Measurements from ENCODE around the gene NFATC2. TPM values are rescaled to one million over a fixed set of nuclear protein-coding genes. Genes with fewer than 3 reads are reported as not detected.

The NFATC2 gene
- total and polyA plus RNA-seq, 2 of the 4 experiments (the other 2 are of a cell fraction) = 0.18 to 0.38 TPM

GRCh38 chr20:51341581-51341980 is 200.9 kb downstream of the NFATC2 start:
- Histone ChIP-seq H3K9me1 (ENCODE audit: insufficient read depth, low read length) (peaks cover 30% of the 10 kb centered on the region), H3K79me1 (ENCODE audit: low read depth in 1 of 2, low read length in 2 of 2) (peaks cover 0 to 10% of the 10 kb centered on the region in 2 experiments; a peak in 2 of 4 replicates), H3K4me2 (ENCODE audit: low read depth, low read length) (no peak overlapping the region), H3K9ac (ENCODE audit: low read depth, low read length) (no peak overlapping the region), H4K5ac (ENCODE audit: low read depth, low read length) (peak overlapping the region; percentile 26), H2AK9ac (replicated peaks; ENCODE audit: low read depth, low read length, poor library complexity) (no peak overlapping the region), H3K27ac (ENCODE audit: insufficient read depth, low read length) (peak overlapping the region; percentile 36; the same call in 1 of the 2 replicates), H4K20me1 (ENCODE audit: insufficient read depth, low read length) (no peaks in the 10 kb centered on the region), H3K9me3 (ENCODE audit: control insufficient read depth, insufficient read depth, low read length) (no peaks in the 10 kb centered on the region), H3K56ac (ENCODE audit: extremely low read depth, insufficient read depth, low read length) (no peak overlapping the region), H3K4me1 (ENCODE audit: control insufficient read depth, insufficient read depth, low read length) (peaks cover 27% of the 10 kb centered on the region), H3K27me3 (ENCODE audit: control insufficient read depth, insufficient read depth, low read length) (no peaks in the 10 kb centered on the region), H3K23ac (ENCODE audit: low read depth, low read length) (peak overlapping the region; percentile 63; the same call in 1 of the 2 replicates), H2BK20ac (ENCODE audit: low read depth, low read length) (peak overlapping the region; percentile 76), H2AK5ac (ENCODE audit: low read depth, low read length) (peak overlapping the region; percentile 88), H3K4ac (ENCODE audit: low read depth, low read length) (peak overlapping the region; percentile 84), H2BK120ac (ENCODE audit: low read depth, low read length) (peak overlapping the region; percentile 66), H4K91ac (ENCODE audit: insufficient read depth, low read depth, low read length) (peak overlapping the region; percentile 45), H2AFZ (replicated peaks; ENCODE audit: low read length, poor library complexity) (no peak overlapping the region), H3K14ac (replicated peaks; ENCODE audit: low read depth, low read length) (peak overlapping the region; percentile 84), H3K18ac (ENCODE audit: low read depth, low read length) (peak overlapping the region; percentile 54; the same call in 1 of the 2 replicates), H3K4me3 (ENCODE audit: insufficient read depth, low read depth, low read length) (no peak overlapping the region), H4K8ac (ENCODE audit: low read depth in 2 of 2, low read length in 2 of 2) (peak overlapping the region; percentile 44 to 56; a peak in 2 of 4 replicates), H2BK15ac (ENCODE audit: low read depth, low read length) (peak overlapping the region; percentile 95; the same call in 2 of the 3 replicates), H3K36me3 (ENCODE audit: control insufficient read depth, insufficient read depth, low read length) (no peaks in the 10 kb centered on the region), H2BK5ac (ENCODE audit: low read depth, low read length, poor library complexity, severe bottlenecking) (peak overlapping the region; percentile 56)
- DNase-seq (peak; percentile 72), ATAC-seq (ENCODE audit: low read depth) (no peak)
- CTCF ChIA-PET = interaction anchor here (2.4 kb wide), 1 partner anchor 354 kb away, joined by 7 read pairs; no protein-coding TSS in a partner anchor
- dilution Hi-C loops (cut with HindIII; ENCODE audit: low sequenced_read_pairs, unreplicated experiment) = no loop called here
- TF ChIP-seq FOS (IDR thresholded peaks at IDR 0.05; ENCODE audit: low read depth, low read length) = no peak
- TF ChIP-seq CEBPB (IDR thresholded peaks at IDR 0.05; ENCODE audit: low read depth, low read length) = peak; percentile 66
- peak; percentile 43; the same call in 1 of the 2 replicates for TF ChIP-seq MAZ (IDR thresholded peaks at IDR 0.05; ENCODE audit: borderline replicate concordance, low read depth, low read length)
- no CpG with 5 or more reads among the region's 3 CpGs for WGBS, 2 experiments (ENCODE audit: extremely low coverage in 2 of 2, insufficient read length in 1 of 2)
- in situ Hi-C loops (cut with MboI; ENCODE audit: low sequenced_read_pairs) = no loop called here
- POLR2A ChIA-PET (ENCODE audit: unreplicated experiment) = no interaction called here
- no TSS peak for BruUV-seq (replicated peaks)
- intact Hi-C loops (cut with micrococcal nuclease) = no loop called here

Measured in IMR-90 (cell line).